Ishikawa (cell line): ENCODE data around the gene SP1.

Experiments
- CEBPB ChIP-seq: IDR thresholded peaks from 2 replicates; pipeline ENCODE4 v1.6.1; 2012
- EGR1 ChIP-seq: IDR thresholded peaks from 2 replicates; pipeline ENCODE4 v1.6.1; 2012
- EP300 ChIP-seq: IDR thresholded peaks from 2 replicates; pipeline ENCODE4 v1.6.1; 2012; ENCODE audit warnings: borderline replicate concordance
- FOXM1 ChIP-seq: IDR thresholded peaks from 2 replicates; pipeline ENCODE4 v1.6.1; 2012; ENCODE audit warnings: low read depth, borderline replicate concordance
- NFIC ChIP-seq: IDR thresholded peaks from 2 replicates; pipeline ENCODE4 v1.6.1; 2012
- RAD21 ChIP-seq: IDR thresholded peaks from 2 replicates; pipeline ENCODE4 v1.6.1; 2012; ENCODE audit warnings: low read depth
- REST ChIP-seq: IDR thresholded peaks from 2 replicates; pipeline ENCODE4 v1.6.1; 2012; ENCODE audit warnings: low read depth, mild to moderate bottlenecking
- TAF1 ChIP-seq: IDR thresholded peaks from 2 replicates; pipeline ENCODE4 v1.6.1; 2012; ENCODE audit warnings: low read depth, mild to moderate bottlenecking
- TCF12 ChIP-seq: IDR thresholded peaks from 2 replicates; pipeline ENCODE4 v1.6.1; 2012; ENCODE audit warnings: low read depth
- TEAD4 ChIP-seq: IDR thresholded peaks from 2 replicates; pipeline ENCODE4 v1.6.1; 2012
- USF1 ChIP-seq: IDR thresholded peaks from 2 replicates; pipeline ENCODE4 v1.6.1; 2012
- YY1 ChIP-seq: IDR thresholded peaks from 2 replicates; pipeline ENCODE4 v1.6.1; 2012; ENCODE audit warnings: low read depth
- TF ChIP-seq, protein P1 (sequence below): IDR thresholded peaks from 2 replicates; pipeline ENCODE4 v1.6.1; 2012

DNA sequence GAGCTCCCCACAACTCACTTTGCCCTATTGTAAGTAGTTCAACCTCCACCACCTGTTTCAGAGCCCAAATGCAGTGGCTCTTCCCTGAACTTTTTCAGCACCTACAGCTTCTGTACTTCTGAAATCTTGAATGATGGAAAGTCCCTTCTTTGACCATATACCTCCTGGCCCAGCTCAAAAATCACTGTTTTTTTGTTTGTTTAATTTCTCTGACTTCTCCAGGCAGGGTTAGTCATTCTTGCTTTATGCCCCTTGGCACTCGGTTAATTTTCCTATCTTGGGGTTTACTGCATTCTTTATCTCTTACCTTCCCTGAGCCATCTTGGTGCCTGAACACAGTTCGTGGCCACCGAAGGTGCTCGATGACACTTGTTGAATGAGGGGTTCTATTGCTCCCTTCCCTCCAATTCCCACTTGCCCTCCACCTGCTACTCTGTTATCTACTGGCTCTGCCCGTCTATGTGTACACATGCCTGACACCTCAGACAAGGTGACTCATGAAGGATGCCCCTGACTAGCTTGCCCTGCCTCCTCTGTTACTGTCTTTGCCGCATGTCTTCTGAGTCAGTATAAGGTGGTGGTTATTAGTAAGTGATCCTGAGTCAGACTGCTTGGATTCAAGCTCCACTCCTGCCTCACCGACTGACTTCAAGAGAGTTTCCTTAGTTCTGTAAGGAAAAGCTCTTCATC is 48.1 kb downstream of the SP1 start:
- TF ChIP-seq TCF12 (no peak), FOXM1 (no peak), EP300 (no peak), EGR1 (no peak), RAD21 (no peak), NFIC (no peak), TAF1 (no peak), REST (no peak), YY1 (no peak), USF1 (no peak), TEAD4 (no peak), CEBPB (no peak)
- TF ChIP-seq, protein P1, sequence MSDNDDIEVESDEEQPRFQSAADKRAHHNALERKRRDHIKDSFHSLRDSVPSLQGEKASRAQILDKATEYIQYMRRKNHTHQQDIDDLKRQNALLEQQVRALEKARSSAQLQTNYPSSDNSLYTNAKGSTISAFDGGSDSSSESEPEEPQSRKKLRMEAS: no peak
